Caco-2 (cell line): Measurements from ENCODE around the gene HOXC9. TPM values are rescaled to one million over a fixed set of nuclear protein-coding genes. Genes with fewer than 3 reads are reported as not detected.

ENCODE experiments used
- BruUV-seq: library from RNA; stranded (reverse); fragments of 400-500 nt; replicated peaks from 2 replicates; lab custom pipeline; 2021; lab: Mats Ljungman, UMichigan
- CTCF ChIA-PET: fragments of 300-600 bp; sonication (Branson Sonifier 250); formaldehyde crosslinking; loops from one replicate; lab custom pipeline; 2022; ENCODE audit warnings: antibody characterized with exemption; lab: Charles Lee
- POLR2A ChIA-PET: fragments of 300-600 bp; sonication (Branson Sonifier 250); formaldehyde crosslinking; loops from one replicate; lab custom pipeline; 2022; ENCODE audit warnings: antibody characterized with exemption; lab: Charles Lee
- DNase-seq, 2 experiments: peaks; one replicate each; pipeline versions ENCODE4 v3.0.0 to v3.0.0-alpha.2; 2020 to 2022
- H3K27me3 ChIP-seq: replicated peaks from 2 replicates; pipeline ENCODE4 v1.6.0; 2011; ENCODE audit warnings: low read length; ENCODE audit not compliant: control insufficient read depth, insufficient read depth
- H3K36me3 ChIP-seq: 2 replicates; pipeline ENCODE4 v1.5.1; 2011; ENCODE audit warnings: low read length; ENCODE audit not compliant: control insufficient read depth, insufficient read depth
- H3K4me1 ChIP-seq: fragments of 250-450 bp; sonication (Bioruptor Pico); 2 replicates; pipeline ENCODE4 v1.5.1; 2020; ENCODE audit warnings: mild to moderate bottlenecking
- H3K4me3 ChIP-seq: 2 replicates; pipeline ENCODE4 v1.5.1; 2011; ENCODE audit warnings: low read depth, mild to moderate bottlenecking, control low read depth, low read length
- H3K9me3 ChIP-seq: fragments of 250-450 bp; sonication (Bioruptor Pico); 2 replicates; pipeline ENCODE4 v1.5.1; 2020; ENCODE audit warnings: mild to moderate bottlenecking, moderate library complexity
- H3K27ac Mint-ChIP-seq: one replicate; pipeline ENCODE4 v1.8.0; 2022; ENCODE audit warnings: mixed read lengths; ENCODE audit not compliant: unreplicated experiment
- H3K27me3 Mint-ChIP-seq: one replicate; pipeline ENCODE4 v1.8.0; 2022; ENCODE audit warnings: mixed read lengths; ENCODE audit not compliant: insufficient read depth, unreplicated experiment
- H3K36me3 Mint-ChIP-seq: one replicate; pipeline ENCODE4 v1.8.0; 2022; ENCODE audit warnings: mild to moderate bottlenecking, mixed read lengths; ENCODE audit not compliant: insufficient read depth, unreplicated experiment
- H3K4me1 Mint-ChIP-seq: one replicate; pipeline ENCODE4 v1.8.0; 2022; ENCODE audit warnings: low read depth, mixed read lengths; ENCODE audit not compliant: unreplicated experiment
- H3K4me3 Mint-ChIP-seq: one replicate; pipeline ENCODE4 v1.8.0; 2022; ENCODE audit warnings: mild to moderate bottlenecking, moderate library complexity, mixed read lengths; ENCODE audit not compliant: unreplicated experiment
- H3K9me3 Mint-ChIP-seq: one replicate; pipeline ENCODE4 v1.8.0; 2022; ENCODE audit warnings: mixed read lengths; ENCODE audit not compliant: unreplicated experiment
- intact Hi-C: fragments of 100-400 bp; cut with micrococcal nuclease; formaldehyde crosslinking; loops from one replicate; pipeline ENCODE4 v1.10.0; 2022; ENCODE audit not compliant: unreplicated experiment
- total RNA-seq: library from RNA; stranded (reverse); gene quantifications from 2 replicates; pipeline ENCODE4 v1.2.3, GENCODE V29; 2022
- TF ChIP-seq, protein P1 (sequence below), 2 experiments: fragments of 200-600 bp in 1 of 2; IDR thresholded peaks; 1 replicate in 1 of 2; 2 replicates in 1 of 2; pipeline versions ENCODE4 v1.5.1 to v1.8.0; 2011 to 2022; ENCODE audit warnings: antibody characterized with exemption in 1 of 2, control low read depth in 1 of 2, inconsistent platforms in 1 of 2, low read depth in 1 of 2, low read length in 1 of 2, mild to moderate bottlenecking in 1 of 2, moderate library complexity in 1 of 2; ENCODE audit not compliant: insufficient read depth in 1 of 2, severe bottlenecking in 1 of 2, unreplicated experiment in 1 of 2

The HOXC9 gene
- total RNA-seq, 1 experiment from 2014 or later, result 2.9 TPM

DNA sequence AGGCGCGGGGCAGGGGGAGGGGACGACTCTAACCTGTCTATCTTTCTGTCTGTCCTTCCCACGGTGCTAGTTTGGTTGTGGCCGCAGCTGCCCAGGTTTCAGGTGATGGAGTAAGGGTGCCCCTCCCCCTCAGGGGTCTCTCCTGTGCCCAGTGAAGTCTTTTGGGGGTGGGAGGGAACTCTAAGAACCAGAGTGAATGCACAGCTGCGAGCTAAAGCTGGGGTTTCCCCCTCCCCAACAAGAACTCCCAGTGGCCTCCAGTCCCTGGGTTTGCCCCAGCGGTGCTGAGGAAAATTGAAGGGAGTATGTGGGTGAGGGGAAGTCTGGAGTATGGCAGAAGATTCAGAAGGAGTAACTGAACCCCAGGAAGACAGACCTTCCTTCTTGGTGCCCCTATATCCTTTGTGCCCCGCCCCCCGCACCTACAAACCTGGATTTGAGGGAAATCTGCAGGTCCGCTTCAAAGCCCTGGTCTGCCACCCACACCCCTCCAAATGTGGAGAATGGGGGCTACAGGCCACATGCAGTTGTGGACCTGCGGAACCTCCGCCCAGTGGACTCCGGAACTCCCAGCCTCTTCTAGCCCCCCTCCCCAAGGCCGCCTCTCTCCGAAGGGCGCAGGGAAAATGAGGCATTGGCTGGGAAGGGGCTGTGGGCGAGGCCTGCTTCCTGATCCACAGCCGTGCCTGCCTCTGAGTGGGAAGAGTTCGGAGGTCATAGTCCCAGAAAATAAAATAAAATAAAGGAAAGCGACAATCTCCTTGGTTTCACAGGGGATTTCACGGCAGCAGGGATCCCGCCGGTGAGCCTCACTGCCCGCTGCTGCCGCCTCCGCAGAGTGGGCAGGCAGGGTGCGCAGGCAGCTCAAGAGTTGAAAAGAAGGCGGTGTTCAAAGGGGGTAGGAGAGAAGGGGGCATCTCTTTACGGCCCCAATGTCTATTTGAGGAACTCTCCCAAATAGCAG lies 3.4 kb upstream of the HOXC9 start:
- DNase-seq, result no peak
- Mint-ChIP-seq H3K4me3 (peak overlapping the region; percentile 89), H3K27ac (peak overlapping the region; percentile 97), H3K27me3 (no peaks in the 10 kb centered on the region), H3K9me3 (no peaks in the 10 kb centered on the region), H3K36me3 (peaks cover 14% of the 10 kb centered on the region), H3K4me1 (no peaks in the 10 kb centered on the region)
- TSS peak; percentile 39 for BruUV-seq
- Histone ChIP-seq H3K4me1 (peaks cover 6% of the 10 kb centered on the region), H3K4me3 (peak overlapping the region; percentile 63), H3K27me3 (no peaks in the 10 kb centered on the region), H3K9me3 (no peaks in the 10 kb centered on the region), H3K36me3 (no peaks in the 10 kb centered on the region)
- ChIA-PET CTCF (interaction anchor here (1.4 to 1.8 kb wide), 4 partner anchors 11 to 205 kb away, joined by 3 to 9 read pairs (median 6); partner anchors contain the start of gene HOXC10), POLR2A (no interaction called here)
- TF ChIP-seq, protein P1, sequence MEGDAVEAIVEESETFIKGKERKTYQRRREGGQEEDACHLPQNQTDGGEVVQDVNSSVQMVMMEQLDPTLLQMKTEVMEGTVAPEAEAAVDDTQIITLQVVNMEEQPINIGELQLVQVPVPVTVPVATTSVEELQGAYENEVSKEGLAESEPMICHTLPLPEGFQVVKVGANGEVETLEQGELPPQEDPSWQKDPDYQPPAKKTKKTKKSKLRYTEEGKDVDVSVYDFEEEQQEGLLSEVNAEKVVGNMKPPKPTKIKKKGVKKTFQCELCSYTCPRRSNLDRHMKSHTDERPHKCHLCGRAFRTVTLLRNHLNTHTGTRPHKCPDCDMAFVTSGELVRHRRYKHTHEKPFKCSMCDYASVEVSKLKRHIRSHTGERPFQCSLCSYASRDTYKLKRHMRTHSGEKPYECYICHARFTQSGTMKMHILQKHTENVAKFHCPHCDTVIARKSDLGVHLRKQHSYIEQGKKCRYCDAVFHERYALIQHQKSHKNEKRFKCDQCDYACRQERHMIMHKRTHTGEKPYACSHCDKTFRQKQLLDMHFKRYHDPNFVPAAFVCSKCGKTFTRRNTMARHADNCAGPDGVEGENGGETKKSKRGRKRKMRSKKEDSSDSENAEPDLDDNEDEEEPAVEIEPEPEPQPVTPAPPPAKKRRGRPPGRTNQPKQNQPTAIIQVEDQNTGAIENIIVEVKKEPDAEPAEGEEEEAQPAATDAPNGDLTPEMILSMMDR (IDR thresholded peaks at IDR 0.05; ENCODE audit: insufficient read depth in 1 of 2, low read depth in 1 of 2, low read length in 1 of 2, severe bottlenecking in 1 of 2, unreplicated experiment in 1 of 2), result no peak
- intact Hi-C loops, result no loop called here

DNA sequence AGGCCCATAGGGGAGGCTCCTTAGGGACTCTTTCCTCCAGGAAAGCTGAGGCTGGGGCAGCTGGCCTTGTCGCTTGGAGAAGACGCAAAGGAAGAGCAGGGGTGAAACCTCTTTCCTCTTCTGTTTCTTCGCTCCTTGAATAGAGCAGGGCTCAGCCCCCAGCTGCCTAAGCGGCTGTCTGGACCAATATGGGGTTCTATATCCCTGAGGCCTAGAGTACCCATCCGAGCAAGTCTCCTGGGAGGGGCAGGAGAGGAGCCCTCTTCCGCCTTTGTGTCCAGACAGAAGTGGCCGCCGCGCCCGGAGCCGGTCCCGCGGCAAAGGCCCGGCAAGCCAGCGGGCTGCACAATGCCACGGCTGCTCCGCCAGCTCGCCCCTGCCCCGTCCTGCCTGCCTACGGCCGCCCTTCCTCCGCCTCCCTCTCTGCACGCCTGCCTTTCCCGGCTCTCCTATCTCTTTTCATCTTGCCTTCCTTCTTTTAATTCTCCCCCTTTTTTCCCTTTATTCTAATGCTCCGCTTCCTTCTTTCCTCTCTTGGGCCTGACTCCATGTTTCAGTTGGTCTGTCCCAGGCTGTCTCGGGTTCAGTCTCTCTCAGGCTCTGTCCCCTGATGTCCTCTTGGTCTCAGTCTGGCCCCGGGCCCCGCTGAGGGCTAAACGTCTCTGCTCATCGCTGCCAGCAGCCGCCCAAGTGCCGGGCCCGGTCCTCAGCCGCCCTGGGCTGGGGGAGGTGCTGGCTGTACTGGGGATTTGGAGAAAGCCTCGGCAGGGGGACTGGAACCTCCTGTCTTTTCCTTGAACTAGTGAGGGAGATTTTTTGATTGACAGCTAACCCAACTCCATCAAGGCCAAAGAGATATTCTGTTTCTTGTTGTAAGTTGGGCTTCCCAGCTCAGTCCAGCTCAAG lies 2.5 kb upstream of the HOXC9 start:
- H3K4me3 ChIP-seq, result no peak overlapping the region
- DNase-seq, result no peak
- ChIA-PET CTCF (interaction anchor here (1.4 kb wide), 1 partner anchor 19 kb away, joined by 3 read pairs; no protein-coding TSS in a partner anchor), POLR2A (no interaction called here)
- peaks cover 6% of the 10 kb centered on the region for H3K4me1 ChIP-seq
- H3K4me3 Mint-ChIP-seq, result no peak overlapping the region
- no peaks in the 10 kb centered on the region for H3K27me3 Mint-ChIP-seq
- TF ChIP-seq, protein P1 (IDR thresholded peaks at IDR 0.05; ENCODE audit: insufficient read depth in 1 of 2, low read depth in 1 of 2, low read length in 1 of 2, severe bottlenecking in 1 of 2, unreplicated experiment in 1 of 2), result no peak
- H3K9me3 ChIP-seq, result no peaks in the 10 kb centered on the region
- intact Hi-C loops, result no loop called here
- no peak overlapping the region for H3K27ac Mint-ChIP-seq
- no peaks in the 10 kb centered on the region for H3K27me3 ChIP-seq
- no peaks in the 10 kb centered on the region for H3K9me3 Mint-ChIP-seq
- BruUV-seq, result no TSS peak
- H3K36me3 Mint-ChIP-seq, result peaks cover 14% of the 10 kb centered on the region
- H3K4me1 Mint-ChIP-seq, result no peaks in the 10 kb centered on the region
- no peaks in the 10 kb centered on the region for H3K36me3 ChIP-seq
